T-helper 1 cell treated with Interleukin-12 subunit alpha and Interleukin-12 subunit beta and Interleukin-4 antibody, amounts not matched to agents 30 μg/mL and 1 μg/mL, for 36 hours (primary cell): ENCODE measurements around the gene AOX1.
"Not testable (repeated sequence)": the region's sequence is repeated elsewhere in the genome, so short reads cannot be mapped to it uniquely, and the experiment has no call there.

Source experiments
- H3K27ac Mint-ChIP-seq: one replicate; pipeline ENCODE4 v1.8.0; 2021; ENCODE audit warnings: mild to moderate bottlenecking, mixed read lengths
- H3K27me3 Mint-ChIP-seq: one replicate; pipeline ENCODE4 v1.8.0; 2021; ENCODE audit warnings: low read depth, mixed read lengths
- H3K36me3 Mint-ChIP-seq: one replicate; pipeline ENCODE4 v1.8.0; 2021; ENCODE audit warnings: low read depth, mixed read lengths
- H3K4me1 Mint-ChIP-seq: one replicate; pipeline ENCODE4 v1.8.0; 2021; ENCODE audit warnings: low read depth, mixed read lengths
- H3K4me3 Mint-ChIP-seq: one replicate; pipeline ENCODE4 v1.8.0; 2021; ENCODE audit warnings: mild to moderate bottlenecking, moderate library complexity, mixed read lengths
- H3K9me3 Mint-ChIP-seq: one replicate; pipeline ENCODE4 v1.8.0; 2021; ENCODE audit warnings: mixed read lengths

The AOX1 gene

DNA sequence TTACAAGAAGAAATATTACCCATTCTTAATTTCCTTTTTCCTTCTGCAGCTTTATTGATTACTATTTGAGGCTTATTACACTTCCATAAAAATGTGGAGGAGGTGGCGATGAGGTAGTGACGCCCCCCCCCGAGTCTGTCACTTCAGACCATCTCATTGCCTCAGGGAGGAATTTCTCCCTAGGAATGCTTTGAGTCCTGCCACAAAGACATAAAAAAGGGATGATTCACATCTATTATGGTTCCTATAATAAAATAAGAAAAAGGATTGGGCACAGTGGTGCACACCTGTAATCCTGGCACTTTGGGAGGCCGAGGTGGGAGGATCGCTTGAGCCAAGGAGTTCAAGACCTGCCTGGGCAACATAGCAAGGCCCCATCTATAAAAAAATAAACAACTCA, 93.7 kb downstream of the AOX1 start:
- no peaks in the 10 kb centered on the region for H3K4me1 Mint-ChIP-seq
- H3K27ac Mint-ChIP-seq, result no peak overlapping the region
- peaks cover 17% of the 10 kb centered on the region for H3K27me3 Mint-ChIP-seq
- no peaks in the 10 kb centered on the region for H3K9me3 Mint-ChIP-seq
- H3K36me3 Mint-ChIP-seq, result no peaks in the 10 kb centered on the region
- H3K4me3 Mint-ChIP-seq, result no peak overlapping the region

- H3K4me1 Mint-ChIP-seq, result no peaks in the 10 kb centered on the region
- H3K36me3 Mint-ChIP-seq, result no peaks in the 10 kb centered on the region
- H3K27me3 Mint-ChIP-seq, result peaks cover 14% of the 10 kb centered on the region
- H3K27ac Mint-ChIP-seq, result no peak overlapping the region
- peaks cover 4% of the 10 kb centered on the region for H3K9me3 Mint-ChIP-seq
- no peak overlapping the region for H3K4me3 Mint-ChIP-seq
Measured at GRCh38 chr2:200681697-200682096, 95.9 kb downstream of the AOX1 start.

DNA sequence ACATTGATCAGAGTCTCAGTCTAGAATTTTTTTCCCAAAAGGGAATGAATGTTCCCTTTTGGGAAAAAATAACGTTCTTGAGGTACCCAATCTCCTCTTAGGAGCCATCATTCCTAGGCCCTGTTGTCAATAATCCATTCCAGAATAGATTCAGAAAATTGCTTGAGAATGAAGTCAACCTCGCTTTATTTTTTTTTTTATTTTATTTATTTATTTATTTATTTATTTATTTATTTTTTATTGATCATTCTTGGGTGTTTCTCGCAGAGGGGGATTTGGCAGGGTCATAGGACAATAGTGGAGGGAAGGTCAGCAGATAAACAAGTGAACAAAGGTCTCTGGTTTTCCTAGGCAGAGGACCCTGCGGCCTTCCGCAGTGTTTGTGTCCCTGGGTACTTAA, 96.6 kb downstream of the AOX1 start:
- not testable (repeated sequence) for H3K27me3 Mint-ChIP-seq, H3K4me1 Mint-ChIP-seq, H3K27ac Mint-ChIP-seq, H3K36me3 Mint-ChIP-seq, H3K4me3 Mint-ChIP-seq, H3K9me3 Mint-ChIP-seq

DNA sequence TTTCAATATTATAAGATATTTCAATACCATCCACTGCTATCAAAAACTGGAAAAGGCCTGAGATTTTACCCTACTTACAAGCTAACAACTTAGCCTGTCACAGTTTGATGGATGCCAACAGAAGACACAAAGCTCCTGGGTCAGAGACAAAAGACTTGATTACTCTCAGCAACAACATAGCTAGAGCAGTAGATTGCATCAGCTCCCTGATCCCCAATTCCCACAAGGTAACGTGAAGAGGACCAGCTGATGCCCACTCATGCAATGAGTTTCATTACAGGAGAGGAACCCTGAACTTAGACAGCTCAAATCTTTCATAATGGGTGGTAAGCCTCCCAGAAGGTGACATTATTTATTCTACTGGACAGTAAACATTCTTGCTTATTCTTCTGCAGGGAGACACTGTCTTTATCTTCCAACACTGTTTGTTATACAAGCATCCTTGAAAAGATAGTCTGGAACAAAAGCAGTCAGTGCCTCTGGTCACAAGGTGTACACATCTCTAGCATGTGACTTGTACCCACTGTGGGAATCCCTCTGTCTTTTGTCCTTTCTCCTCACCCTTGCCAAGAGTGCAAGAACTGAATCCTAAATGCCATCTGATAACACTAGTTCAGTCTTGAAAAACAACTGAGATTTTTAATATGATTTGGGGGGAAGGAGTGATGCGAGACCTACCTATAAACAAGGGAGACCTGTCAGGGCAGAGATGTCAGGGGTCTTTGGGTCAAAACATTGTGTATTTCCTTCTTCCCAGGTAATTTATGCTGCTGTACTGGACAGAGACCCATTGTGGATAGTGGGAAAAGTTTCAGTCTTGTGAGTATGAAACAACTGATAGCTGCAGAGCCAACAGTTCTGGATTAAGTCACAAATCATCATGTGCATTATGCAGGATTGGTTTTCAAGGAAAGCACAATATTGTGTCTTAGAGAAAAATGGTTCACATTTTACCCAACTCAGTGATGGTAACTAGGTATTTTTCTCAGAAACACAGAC, 102.4 kb downstream of the AOX1 start:
- Mint-ChIP-seq H3K27ac (no peak overlapping the region), H3K27me3 (no peaks in the 10 kb centered on the region), H3K4me3 (no peak overlapping the region), H3K36me3 (no peaks in the 10 kb centered on the region), H3K9me3 (peaks cover 4% of the 10 kb centered on the region), H3K4me1 (no peaks in the 10 kb centered on the region)

DNA sequence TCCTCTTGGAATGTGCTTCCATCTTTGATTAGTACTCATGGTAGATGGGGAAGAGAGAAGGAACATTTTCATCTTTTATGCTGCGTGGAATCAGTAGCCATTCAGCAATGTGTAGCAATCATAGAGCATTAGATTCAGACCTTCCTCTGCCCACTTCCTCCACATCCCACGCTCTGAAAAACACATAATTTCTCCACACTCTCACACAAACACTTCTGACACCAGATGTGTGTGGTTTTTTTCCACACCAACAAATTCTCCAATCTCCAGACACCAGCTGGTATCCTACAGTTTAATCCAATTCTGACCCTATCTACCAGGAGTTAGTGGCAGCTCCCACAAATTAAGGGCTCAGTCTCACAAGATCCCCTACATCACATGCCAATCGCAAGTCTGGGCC, 103.3 kb downstream of the AOX1 start:
- Mint-ChIP-seq H3K9me3 (peaks cover 4% of the 10 kb centered on the region), H3K4me3 (no peak overlapping the region), H3K27ac (no peak overlapping the region), H3K36me3 (no peaks in the 10 kb centered on the region), H3K27me3 (no peaks in the 10 kb centered on the region), H3K4me1 (no peaks in the 10 kb centered on the region)

- Mint-ChIP-seq H3K4me3 (no peak overlapping the region), H3K27ac (no peak overlapping the region), H3K9me3 (no peaks in the 10 kb centered on the region), H3K36me3 (no peaks in the 10 kb centered on the region), H3K27me3 (no peaks in the 10 kb centered on the region), H3K4me1 (no peaks in the 10 kb centered on the region)
Measured at GRCh38 chr2:200693836-200694470, 108.1 kb downstream of the AOX1 start.

DNA sequence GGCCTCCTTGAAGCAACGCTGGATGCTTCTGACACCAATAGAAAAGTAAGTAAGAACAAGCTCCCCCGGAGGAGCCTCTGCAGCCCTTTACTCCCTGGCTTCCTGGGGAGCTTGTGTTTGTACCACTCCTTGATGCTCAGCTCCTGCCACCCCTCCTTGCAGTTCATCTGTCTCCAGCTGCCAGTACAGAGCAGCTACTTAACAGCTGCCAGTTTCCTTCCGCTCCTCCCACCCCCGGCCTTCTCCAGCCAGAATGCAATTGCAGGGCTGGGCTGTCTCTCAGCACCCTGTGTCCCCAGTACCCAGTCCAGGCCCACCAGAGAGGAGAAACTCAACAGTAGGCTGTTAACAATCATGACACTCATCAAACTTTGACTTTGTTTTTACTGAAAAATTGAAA, 109.4 kb downstream of the AOX1 start:
- Mint-ChIP-seq H3K4me3 (no peak overlapping the region), H3K36me3 (no peaks in the 10 kb centered on the region), H3K27me3 (no peaks in the 10 kb centered on the region), H3K4me1 (no peaks in the 10 kb centered on the region), H3K9me3 (no peaks in the 10 kb centered on the region), H3K27ac (no peak overlapping the region)

DNA sequence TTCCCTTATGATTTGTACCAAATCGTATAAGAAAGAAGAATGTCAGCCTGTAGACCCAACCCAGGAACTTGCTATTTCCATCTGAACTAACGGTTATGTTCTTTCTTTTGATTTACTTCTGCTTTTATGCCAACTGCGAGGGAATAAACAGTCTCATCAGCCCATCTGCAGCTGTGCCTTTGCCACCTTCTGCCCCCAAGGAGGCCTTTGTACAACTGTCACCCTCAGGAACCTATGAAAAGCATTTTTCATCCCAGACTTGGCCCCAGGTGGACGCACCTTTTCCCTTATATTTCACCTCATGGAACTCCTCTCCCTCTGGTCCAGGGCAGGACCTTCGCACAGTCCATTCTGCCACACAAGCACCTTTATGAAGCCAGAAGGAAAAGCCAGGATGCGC, 109.8 kb downstream of the AOX1 start:
- H3K4me3 Mint-ChIP-seq, result no peak overlapping the region
- H3K9me3 Mint-ChIP-seq, result no peaks in the 10 kb centered on the region
- no peaks in the 10 kb centered on the region for H3K27me3 Mint-ChIP-seq
- no peaks in the 10 kb centered on the region for H3K36me3 Mint-ChIP-seq
- no peak overlapping the region for H3K27ac Mint-ChIP-seq
- no peaks in the 10 kb centered on the region for H3K4me1 Mint-ChIP-seq

DNA sequence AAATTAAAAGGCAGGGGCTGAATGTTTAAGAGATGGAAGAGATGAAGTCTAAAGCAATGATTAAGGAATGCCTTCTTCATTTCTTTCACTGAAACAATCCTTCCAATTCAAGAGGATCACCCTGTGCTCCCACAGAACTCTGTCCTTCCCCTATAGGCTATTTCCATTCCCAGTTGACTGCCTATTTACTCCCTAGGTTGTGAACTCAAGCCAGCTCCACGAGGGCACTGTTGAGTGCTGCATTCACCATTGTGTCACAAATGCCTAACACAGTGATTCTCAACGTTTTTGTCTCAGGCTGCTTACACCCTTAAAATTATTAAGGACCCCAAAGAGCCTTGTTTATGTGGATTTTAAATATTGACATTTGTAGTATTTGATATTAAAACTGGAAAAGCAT, 112.4 kb downstream of the AOX1 start:
- no peaks in the 10 kb centered on the region for H3K36me3 Mint-ChIP-seq
- H3K4me1 Mint-ChIP-seq, result peaks cover 12% of the 10 kb centered on the region
- no peak overlapping the region for H3K4me3 Mint-ChIP-seq
- no peaks in the 10 kb centered on the region for H3K9me3 Mint-ChIP-seq
- H3K27ac Mint-ChIP-seq, result no peak overlapping the region
- no peaks in the 10 kb centered on the region for H3K27me3 Mint-ChIP-seq

DNA sequence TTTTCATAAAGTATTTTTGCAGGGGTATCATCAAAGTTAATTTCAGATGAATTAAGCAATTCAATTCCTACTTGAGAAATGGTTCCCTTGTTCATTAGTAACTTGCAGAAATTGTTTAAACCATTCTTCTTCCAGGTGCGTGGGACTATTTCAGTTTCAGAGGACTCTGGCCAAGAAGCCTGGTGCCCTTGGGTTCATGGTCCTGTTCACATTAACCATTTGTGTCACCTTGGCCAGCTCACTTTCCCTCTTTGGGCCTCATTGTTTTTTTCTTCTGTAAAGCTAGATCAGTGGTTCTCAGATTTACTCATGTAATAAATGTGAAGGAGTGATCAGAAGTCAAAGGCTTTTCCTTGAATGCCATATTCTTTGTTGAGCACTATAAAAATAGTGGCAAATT, 113.5 kb downstream of the AOX1 start:
- H3K4me3 Mint-ChIP-seq, result no peak overlapping the region
- H3K27me3 Mint-ChIP-seq, result no peaks in the 10 kb centered on the region
- H3K9me3 Mint-ChIP-seq, result no peaks in the 10 kb centered on the region
- H3K36me3 Mint-ChIP-seq, result no peaks in the 10 kb centered on the region
- H3K27ac Mint-ChIP-seq, result no peak overlapping the region
- H3K4me1 Mint-ChIP-seq, result peaks cover 19% of the 10 kb centered on the region

DNA sequence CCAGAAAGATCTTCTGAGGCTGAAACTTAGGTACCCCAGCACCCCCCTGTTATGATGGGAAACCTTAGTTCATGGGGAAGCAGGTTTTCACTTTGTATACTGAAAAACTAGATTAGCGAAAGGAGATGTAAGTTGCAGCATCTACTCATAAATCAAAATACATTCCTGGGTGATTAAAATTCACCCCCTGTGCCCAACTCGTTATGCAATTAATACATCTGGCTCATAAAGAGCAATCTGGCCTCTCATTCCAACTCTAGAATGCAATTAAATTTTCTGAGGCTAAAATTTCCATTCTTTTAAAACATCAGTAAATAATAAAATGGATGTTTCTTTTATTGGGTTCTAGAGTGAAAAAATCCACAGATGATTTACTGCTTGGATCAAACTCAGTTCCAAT, 115.0 kb downstream of the AOX1 start:
- Mint-ChIP-seq H3K27ac (no peak overlapping the region), H3K4me1 (peaks cover 23% of the 10 kb centered on the region), H3K4me3 (no peak overlapping the region), H3K36me3 (no peaks in the 10 kb centered on the region), H3K9me3 (no peaks in the 10 kb centered on the region), H3K27me3 (no peaks in the 10 kb centered on the region)

DNA sequence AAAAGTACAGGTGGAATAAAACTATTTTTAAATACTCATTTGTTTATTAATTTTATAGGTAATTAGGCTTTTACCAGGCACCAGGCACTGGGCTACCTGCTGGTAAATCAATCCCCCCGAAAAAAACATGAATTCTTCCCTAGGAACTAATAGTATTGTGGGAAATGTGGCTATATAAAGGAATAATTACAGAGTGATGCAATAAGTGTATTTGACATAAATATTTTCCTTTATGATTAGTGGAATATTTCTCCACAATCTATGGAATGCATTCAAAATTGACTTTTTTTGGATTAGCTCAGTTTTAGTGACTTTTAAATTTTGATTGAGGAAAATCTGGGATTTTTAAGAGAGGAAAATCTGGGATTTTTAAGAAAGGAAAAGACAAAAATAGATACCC, 116.2 kb downstream of the AOX1 start:
- Mint-ChIP-seq H3K9me3 (no peaks in the 10 kb centered on the region), H3K4me1 (peaks cover 27% of the 10 kb centered on the region), H3K27ac (no peak overlapping the region), H3K27me3 (no peaks in the 10 kb centered on the region), H3K4me3 (no peak overlapping the region), H3K36me3 (no peaks in the 10 kb centered on the region)

GRCh38 chr2:200702646-200703118, 116.9 kb downstream of the AOX1 start:
- Mint-ChIP-seq H3K4me1 (peaks cover 29% of the 10 kb centered on the region), H3K4me3 (peak overlapping the region; percentile 4), H3K27me3 (no peaks in the 10 kb centered on the region), H3K9me3 (no peaks in the 10 kb centered on the region), H3K27ac (peak overlapping the region; percentile 43), H3K36me3 (no peaks in the 10 kb centered on the region)

DNA sequence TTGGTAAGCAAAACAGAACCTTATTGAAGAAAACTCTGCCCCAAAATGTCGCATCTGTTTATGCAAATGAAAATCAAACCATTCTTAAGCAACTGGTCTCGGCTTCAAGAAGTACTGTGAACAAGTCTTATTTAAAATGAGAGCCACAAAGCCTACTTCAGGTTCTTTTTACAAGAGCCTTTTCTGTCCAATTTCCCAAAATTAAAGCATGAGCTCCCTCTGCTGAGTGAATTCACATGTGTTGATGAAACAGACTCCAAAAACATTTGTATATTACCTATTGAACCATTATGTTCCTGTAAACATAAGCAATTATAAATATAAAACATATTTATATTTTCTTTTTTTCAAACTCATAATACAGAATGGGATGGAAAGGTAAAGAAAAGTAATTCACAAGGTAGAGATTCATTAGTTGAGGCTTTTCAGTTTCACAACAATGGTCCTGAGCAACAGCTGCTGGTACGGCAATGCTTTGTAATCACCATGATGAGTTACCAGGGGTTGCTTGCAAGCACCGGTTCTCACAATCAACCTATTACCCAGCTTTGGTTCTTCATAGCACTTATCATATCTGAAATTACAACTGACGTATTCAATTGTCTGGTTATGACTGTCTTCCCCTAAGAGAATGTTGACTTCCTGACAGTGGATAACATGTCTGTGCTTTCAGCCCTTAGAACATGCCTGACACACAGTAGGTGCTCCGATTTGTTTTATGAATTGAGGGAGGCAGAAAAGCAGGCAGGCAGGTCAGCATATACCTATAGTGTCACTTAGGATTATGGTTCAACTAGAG, 117.5 kb downstream of the AOX1 start:
- peaks cover 29% of the 10 kb centered on the region for H3K4me1 Mint-ChIP-seq
- no peaks in the 10 kb centered on the region for H3K9me3 Mint-ChIP-seq
- no peaks in the 10 kb centered on the region for H3K36me3 Mint-ChIP-seq
- peak overlapping the region; percentile 4 for H3K4me3 Mint-ChIP-seq
- H3K27ac Mint-ChIP-seq, result peak overlapping the region; percentile 81
- no peaks in the 10 kb centered on the region for H3K27me3 Mint-ChIP-seq
